ENCODE measurements around the gene MFNG.

The MFNG gene

GRCh38 chr22:37419969-37420685 lies 66.1 kb downstream of the MFNG start:
- Mint-ChIP-seq H3K4me3 (peak overlapping the region; percentile 86), H3K27ac (no peak overlapping the region), H3K27me3 (peaks cover 32% of the 10 kb centered on the region), H3K36me3 (no peaks in the 10 kb centered on the region), H3K4me1 (peaks cover 26% of the 10 kb centered on the region), H3K9me3 (no peaks in the 10 kb centered on the region)

DNA sequence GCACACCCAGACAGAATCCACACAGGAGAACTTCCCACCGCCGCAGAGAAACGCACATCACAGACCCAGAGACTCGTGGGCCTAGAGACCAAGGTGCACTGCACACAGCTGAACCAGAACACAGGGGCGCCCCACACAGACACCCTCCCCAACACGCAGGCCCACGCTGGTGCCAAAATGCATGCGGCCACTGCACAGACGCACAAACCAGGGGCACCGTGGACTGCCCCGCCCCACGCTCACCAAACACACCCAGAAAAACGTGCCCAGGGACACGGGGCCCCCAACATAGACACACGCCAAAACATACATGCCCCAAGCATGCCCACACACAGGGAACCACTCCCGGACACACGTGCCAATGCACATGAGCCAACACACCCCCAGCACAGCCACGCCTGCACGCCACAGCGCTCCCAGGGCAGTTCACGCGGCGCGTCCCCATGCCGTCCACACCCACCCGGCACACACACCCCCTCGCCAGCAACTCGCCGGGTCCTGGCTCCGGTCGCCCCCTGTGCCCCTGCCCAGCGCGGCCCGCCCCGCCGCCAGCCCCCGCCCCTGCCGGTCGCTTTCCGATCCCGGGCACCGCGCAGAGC lies 66.7 kb downstream of the MFNG start:
- Mint-ChIP-seq H3K36me3 (no peaks in the 10 kb centered on the region), H3K27ac (no peak overlapping the region), H3K4me3 (peak overlapping the region; percentile 53), H3K4me1 (peaks cover 26% of the 10 kb centered on the region), H3K9me3 (no peaks in the 10 kb centered on the region), H3K27me3 (peaks cover 34% of the 10 kb centered on the region)
